GM21381 (cell line): Measurements from ENCODE around the gene MSANTD2.

Source experiments
- ATAC-seq: cut with Tn5 transposase; IDR thresholded peaks from one replicate; pipeline ENCODE4 v1.9.1; 2021; ENCODE audit warnings: mild to moderate bottlenecking, moderate library complexity; ENCODE audit not compliant: unreplicated experiment

Gene MSANTD2

GRCh38 chr11:124800226-124800929, at the start of gene MSANTD2:
MSANTD2 (minus strand) TSS chr11:124800406; CDS start chr11:124800380, 26 bp downstream.
- ATAC-seq, result peak; percentile 90

- no peak for ATAC-seq
These were observed 46.0 kb upstream of the MSANTD2 start for GRCh38 chr11:124846070-124846673.

GRCh38 chr11:124844664-124845079, 44.5 kb upstream of the MSANTD2 start:
- no peak for ATAC-seq

DNA sequence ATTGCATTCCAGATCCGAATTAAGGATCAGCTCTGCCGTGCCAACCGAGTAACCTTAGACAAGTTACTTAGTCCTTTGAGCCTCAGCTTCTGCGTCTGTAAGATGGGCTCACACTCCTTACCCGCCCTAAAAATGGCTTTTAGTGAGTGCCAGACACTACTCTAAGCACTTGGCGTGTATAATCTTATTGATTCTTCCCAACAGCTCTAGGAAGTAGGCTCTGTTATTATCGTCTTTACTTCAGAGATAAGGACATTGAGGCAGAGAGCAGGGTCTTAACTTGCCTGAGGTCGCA, 43.4 kb upstream of the MSANTD2 start:
- no peak for ATAC-seq

GRCh38 chr11:124842305-124842704, 42.1 kb upstream of the MSANTD2 start:
- ATAC-seq, result no peak

GRCh38 chr11:124841840-124842239, 41.6 kb upstream of the MSANTD2 start:
- ATAC-seq, result no peak

DNA sequence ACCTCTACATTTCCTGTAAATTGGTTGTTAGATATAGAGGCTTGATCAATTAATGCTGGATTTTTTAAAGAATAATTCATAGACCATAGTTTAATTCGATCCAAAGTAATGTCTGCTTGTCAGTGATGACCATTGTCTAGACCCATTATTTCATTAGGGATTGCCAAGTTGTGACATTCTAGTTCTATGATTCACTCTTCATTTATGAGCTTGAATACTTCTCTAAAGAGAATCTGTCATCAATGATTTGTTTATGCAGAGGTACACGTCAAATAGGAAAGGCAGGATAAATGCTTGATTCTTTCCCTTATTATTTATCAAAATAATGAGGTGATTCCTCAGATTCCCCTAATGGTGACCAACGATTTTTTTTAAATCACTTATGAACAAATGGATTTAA, 41.0 kb upstream of the MSANTD2 start:
- no peak for ATAC-seq

- ATAC-seq, result no peak
These were observed 40.5 kb upstream of the MSANTD2 start for GRCh38 chr11:124840666-124841065.

- no peak for ATAC-seq
These were observed 39.9 kb upstream of the MSANTD2 start for GRCh38 chr11:124839972-124840621.

GRCh38 chr11:124839128-124839971, 39.1 kb upstream of the MSANTD2 start:
- ATAC-seq, result no peak

- no peak for ATAC-seq
These were observed 38.6 kb upstream of the MSANTD2 start for GRCh38 chr11:124838805-124839127.

- peak; percentile 35 for ATAC-seq
These were observed 37.3 kb upstream of the MSANTD2 start for GRCh38 chr11:124837491-124837856.

DNA sequence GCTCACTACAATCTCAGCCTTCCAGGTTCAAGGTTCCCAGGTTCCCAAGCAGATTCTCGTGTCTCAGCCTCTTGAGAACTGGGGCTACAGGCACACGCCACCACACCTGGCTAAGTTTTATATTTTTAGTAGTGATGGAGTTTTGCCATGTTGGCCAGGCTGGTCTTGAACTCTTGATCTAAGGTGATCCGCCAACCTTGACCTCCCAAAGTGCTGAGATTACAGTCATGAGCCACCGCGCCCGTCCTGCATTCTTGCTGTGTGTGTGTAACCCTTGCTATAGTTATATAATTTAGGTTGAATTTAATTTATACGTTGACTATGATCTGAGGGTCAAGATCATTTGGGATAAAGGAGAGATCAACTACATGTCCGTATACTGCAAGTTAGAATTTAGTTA, 35.7 kb upstream of the MSANTD2 start:
- ATAC-seq, result no peak

GRCh38 chr11:124834526-124835180, 34.4 kb upstream of the MSANTD2 start:
- ATAC-seq, result no peak

GRCh38 chr11:124832571-124832970, 32.4 kb upstream of the MSANTD2 start:
- no peak for ATAC-seq

- ATAC-seq, result no peak
These were observed 31.7 kb upstream of the MSANTD2 start for GRCh38 chr11:124831897-124832296.

- ATAC-seq, result no peak
These were observed 30.5 kb upstream of the MSANTD2 start for GRCh38 chr11:124830749-124831148.

DNA sequence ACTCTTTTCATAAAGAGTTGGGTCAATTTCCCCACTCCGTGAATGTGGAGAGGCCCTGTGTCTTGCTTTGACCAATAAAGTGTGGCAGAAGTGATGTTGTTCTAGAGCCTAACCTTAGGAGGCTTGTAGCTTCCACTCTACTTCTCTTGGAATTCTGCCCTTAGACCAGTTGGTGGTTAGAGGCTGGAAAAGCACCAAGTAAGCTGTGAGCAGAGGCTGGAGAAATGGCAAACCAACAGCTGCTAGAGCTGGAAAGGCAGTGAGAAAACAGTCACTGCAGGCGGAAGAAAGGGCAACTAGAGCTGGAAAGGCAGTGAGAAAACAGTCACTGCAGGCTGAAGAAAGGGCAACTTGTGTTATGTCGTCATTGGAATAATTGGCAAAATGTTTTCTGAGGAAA, 29.8 kb upstream of the MSANTD2 start:
- no peak for ATAC-seq

GRCh38 chr11:124825876-124826275, 25.7 kb upstream of the MSANTD2 start:
- no peak for ATAC-seq

GRCh38 chr11:124823512-124824376, 23.5 kb upstream of the MSANTD2 start:
- no peak for ATAC-seq
